AG09319 (cell line): Measurements from ENCODE around the gene ZNF101.

Source experiments
- DNase-seq: peaks from one replicate; pipeline ENCODE4 v3.0.0-alpha.2; 2010; ENCODE audit warnings: low read depth; ENCODE audit errors: extremely low read depth
- TF ChIP-seq, protein P1 (sequence below): IDR thresholded peaks from 2 replicates; pipeline ENCODE4 v1.5.1; 2011; ENCODE audit warnings: low read depth, mild to moderate bottlenecking, inconsistent platforms, low read length, moderate library complexity

The ZNF101 gene

DNA sequence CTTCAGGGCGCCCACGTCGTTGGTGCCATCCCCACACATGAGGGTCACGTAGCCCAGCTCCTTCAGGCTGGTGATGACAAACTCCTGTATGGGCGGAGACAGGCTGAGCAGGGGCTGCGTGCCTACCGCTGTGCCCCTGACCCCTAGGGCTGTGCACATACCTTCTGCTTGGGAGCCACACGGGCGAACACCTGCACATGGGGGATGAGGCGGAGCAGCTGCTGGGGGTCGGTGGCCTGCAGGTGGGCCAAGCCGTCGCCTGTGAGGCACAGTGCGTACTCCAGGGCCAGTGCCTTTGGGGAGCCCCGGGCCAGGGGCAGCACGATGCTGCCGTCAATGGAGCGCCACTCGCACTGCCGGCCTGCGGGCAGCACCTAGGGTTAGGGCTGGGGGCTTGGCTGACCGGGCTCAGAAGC is 19.1 kb upstream of the ZNF101 start:
- DNase-seq = no peak
- TF ChIP-seq, protein P1, sequence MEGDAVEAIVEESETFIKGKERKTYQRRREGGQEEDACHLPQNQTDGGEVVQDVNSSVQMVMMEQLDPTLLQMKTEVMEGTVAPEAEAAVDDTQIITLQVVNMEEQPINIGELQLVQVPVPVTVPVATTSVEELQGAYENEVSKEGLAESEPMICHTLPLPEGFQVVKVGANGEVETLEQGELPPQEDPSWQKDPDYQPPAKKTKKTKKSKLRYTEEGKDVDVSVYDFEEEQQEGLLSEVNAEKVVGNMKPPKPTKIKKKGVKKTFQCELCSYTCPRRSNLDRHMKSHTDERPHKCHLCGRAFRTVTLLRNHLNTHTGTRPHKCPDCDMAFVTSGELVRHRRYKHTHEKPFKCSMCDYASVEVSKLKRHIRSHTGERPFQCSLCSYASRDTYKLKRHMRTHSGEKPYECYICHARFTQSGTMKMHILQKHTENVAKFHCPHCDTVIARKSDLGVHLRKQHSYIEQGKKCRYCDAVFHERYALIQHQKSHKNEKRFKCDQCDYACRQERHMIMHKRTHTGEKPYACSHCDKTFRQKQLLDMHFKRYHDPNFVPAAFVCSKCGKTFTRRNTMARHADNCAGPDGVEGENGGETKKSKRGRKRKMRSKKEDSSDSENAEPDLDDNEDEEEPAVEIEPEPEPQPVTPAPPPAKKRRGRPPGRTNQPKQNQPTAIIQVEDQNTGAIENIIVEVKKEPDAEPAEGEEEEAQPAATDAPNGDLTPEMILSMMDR = no peak

DNA sequence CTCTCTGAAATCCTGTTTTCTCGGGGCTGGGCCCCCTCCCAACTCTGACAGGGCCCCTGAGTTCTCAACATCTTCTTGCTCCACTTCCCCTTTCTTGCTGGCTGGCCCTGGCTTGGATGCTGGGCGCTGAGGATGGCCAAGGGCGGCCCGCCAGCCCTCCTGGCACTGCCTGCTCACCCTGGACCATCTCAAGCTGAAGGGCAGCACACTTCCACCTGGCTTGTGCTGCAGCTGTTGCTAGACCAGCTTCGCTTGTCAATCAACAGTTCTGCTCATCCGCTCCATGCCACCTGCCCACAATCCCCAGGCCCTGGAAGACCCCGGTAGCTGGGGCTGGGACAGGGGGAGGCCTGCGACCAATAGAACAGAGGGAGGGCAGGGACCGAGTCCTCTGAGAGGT is 18.3 kb upstream of the ZNF101 start:
- TF ChIP-seq, protein P1 = no peak
- no peak for DNase-seq

DNA sequence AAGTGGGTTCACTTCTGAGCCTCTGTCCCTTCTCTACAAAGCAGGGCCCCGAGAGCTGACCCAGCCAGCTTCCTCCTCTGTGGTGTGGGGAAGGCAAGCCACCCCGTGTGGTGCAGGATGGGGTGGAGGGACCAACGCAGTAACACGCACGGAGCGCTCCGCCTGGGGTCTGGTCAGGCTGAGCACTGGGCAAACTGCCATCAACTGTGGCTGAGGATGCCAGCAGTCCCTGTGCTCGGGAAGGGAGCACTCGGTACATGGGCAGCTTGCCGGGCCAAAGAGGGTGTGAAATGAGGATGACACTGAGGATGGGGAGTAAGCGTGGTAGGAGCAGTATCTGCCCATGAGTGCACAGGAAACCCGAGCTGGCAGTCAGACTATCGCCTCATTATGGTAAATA is 17.6 kb upstream of the ZNF101 start:
- TF ChIP-seq, protein P1 = no peak
- DNase-seq = no peak

DNA sequence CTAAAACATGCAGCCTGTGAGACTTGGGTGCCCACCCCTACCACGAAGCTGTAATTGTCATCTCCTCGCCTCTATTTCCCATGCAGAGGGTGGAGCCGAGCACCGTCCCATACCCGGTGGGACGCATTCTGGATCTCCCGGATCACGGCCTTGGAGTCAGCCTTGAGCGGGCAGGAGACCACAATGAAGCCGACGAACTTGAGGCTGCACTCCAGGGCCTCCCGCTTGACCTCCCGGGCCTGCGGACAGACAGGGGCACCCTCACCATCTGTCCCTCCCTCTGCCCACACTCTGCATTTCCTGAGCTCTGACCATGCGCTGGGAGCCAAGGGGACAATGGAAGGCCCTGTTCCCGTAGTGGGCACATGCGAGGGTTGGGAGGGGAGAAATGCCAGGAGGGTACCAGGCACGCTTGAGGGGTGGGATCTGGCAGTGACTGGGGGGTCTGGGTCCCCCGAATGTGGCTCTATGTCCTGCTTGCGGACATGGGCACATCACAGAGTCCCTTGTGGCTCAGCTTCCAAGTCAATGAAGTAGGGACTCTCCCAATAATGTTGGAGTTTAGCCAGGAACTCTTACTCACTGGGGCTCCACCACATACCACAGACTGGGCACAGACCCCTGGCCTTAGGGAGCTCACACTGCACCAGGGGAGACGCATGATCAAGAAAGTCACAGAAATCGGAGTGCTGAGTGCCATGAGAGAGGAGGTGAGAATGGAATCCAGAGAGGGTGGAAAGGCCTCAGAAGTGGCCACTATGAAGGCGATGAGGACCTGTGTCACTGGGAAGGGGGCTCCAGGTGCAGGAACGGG is 15.9 kb upstream of the ZNF101 start:
- TF ChIP-seq, protein P1 = no peak
- DNase-seq = no peak

DNA sequence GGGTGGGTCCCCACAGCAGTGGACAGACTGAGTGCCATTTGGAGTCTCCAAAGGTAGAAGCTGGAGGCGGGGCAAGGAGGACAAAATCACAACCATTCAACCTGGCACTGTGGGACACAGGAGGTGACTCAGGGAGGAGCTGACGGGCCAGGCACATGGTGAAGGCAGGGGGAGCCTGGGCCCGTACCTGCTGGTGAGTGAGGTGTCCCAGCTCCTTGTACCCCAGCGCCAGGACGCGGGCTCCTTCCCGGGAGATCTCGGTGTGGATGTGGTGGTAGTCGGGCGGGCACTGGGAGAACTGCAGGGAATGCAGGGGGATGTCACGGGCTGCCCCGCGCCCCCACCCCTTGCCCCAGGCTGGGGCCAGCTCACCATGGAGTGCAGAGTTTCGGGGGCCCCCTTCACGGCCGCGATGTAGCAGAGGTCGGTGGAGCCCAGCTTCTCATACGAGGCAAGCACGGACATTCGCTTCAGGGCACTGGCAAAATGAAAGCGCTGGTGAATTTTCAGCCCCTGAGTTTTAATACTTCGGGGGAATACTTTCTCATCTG is 15.0 kb upstream of the ZNF101 start:
- TF ChIP-seq, protein P1 = no peak
- DNase-seq = no peak

DNA sequence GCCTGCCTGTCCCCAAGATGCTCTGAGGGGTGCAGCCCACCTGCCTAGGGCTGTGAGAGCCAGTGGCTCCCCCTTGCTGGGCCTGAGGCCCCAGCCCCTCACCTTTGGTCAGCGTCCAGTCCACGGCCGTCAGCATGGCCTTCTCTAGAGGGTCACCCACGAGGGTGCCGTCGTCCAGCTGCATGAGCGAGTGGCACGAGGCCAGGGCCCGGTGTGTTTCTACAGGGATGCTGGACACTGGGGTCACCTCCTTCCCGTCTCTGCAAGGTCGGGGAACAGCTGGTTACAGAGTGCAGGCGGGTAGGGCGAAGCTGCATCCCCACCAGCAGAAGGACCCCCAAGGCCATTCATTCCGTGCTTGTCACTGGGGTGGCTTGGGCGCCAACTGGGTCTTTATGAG is 14.2 kb upstream of the ZNF101 start:
- no peak for DNase-seq
- TF ChIP-seq, protein P1 = no peak

DNA sequence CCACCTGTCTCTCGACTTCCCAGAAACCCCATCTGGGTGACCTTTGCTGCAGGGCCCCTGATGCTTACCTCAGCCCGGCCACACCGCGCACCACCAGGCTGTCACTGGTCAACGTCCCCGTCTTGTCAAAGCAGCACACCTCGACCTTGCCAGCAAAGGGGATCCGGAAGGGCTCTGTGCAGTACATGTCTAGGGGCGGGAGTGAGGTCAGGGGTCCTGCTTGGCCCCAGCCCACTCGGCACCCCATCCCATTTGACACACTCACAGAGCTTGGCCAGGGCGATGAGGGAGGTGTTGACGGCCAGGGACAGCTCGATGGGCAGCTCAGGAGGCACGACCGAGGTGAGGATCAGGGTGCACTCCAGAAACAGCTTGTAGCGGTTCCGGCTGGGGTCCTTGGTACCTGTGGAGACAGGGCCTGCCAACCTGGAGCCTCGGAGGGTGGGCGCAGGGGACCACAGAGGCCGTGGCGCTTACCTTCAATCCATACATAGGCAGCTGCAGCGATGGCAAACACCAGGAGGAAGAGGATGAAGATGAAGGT is 13.5 kb upstream of the ZNF101 start:
- TF ChIP-seq, protein P1 = no peak
- DNase-seq = no peak
